Right cardiac atrium (tissue), 5 donors: Measurements from ENCODE around the gene CCDC141. TPM values are rescaled to one million over a fixed set of nuclear protein-coding genes. Genes with fewer than 3 reads are reported as not detected.
A peak's percentile ranks its signal among the peaks of the same experiment; 100 is the strongest.

Experiments
- ATAC-seq, 2 donors: fragments of 200-7000 bp; cut with Tn5 transposase; one replicate each; pipeline versions ENCODE4 v1.8.0 to v1.9.1; 2020; ENCODE audit warnings: moderate library complexity in 2 of 2, mild to moderate bottlenecking in 1 of 2
- DNase-seq, 3 donors: peaks; one replicate each; pipeline ENCODE4 v3.0.0-alpha.2; 2020
- H3K27ac ChIP-seq: one replicate; pipeline ENCODE4 v1.5.1; 2013; ENCODE audit warnings: mild to moderate bottlenecking, low read length, control low read depth, moderate library complexity
- H3K27me3 ChIP-seq: one replicate; pipeline ENCODE4 v1.6.1; 2013; ENCODE audit not compliant: control insufficient read depth, insufficient read depth
- H3K4me1 ChIP-seq: one replicate; pipeline ENCODE4 v1.6.1; 2013; ENCODE audit warnings: low read length; ENCODE audit not compliant: control insufficient read depth, insufficient read depth
- H3K4me3 ChIP-seq: one replicate; pipeline ENCODE4 v1.5.1; 2013; ENCODE audit warnings: low read length, control low read depth
- H3K9me3 ChIP-seq: one replicate; pipeline ENCODE4 v1.6.1; 2013; ENCODE audit warnings: low read length; ENCODE audit not compliant: control insufficient read depth
- WGBS: extraction: QIAGEN DNeasy Blood & Tissue Kit; methylation state at CpG from one replicate; pipeline ENCODE4 v1.1.7; 2013; 5-methylcytosine and 5-hydroxymethylcytosine counted together
- intact Hi-C, 4 donors: fragments of 100-400 bp; cut with DNase I; formaldehyde crosslinking; loops; one replicate each; pipeline versions ENCODE4 v1.11.0 to v1.14.0; 2022 to 2023
- polyA plus RNA-seq: library from polyadenylated mRNA; stranded (reverse); fragments of 200-250 nt; gene quantifications from one replicate; pipeline ENCODE4 v1.2.3, GENCODE V29; 2013
- total RNA-seq, 4 donors: library from RNA; stranded (reverse); fragmentation: NEBNext Ultra II Directional; extraction: Animal tissue kit (Norgen Biotek cat#: 25700); gene quantifications; one replicate each; pipeline ENCODE4 v1.2.1, GENCODE V29; 2021
- donor health status: healthy with polysubstance abuse.
- donor health status: DM: no; HTN: yes; CAD: no.
- donor health status: DM: no; HTN: no; CAD: no.
- donor health status: DM: no; HTN: yes; CAD: no; lungs with severe emphysema.
- donor health status: DM: yes; HTN: yes; CAD: no.

The CCDC141 gene
- total and polyA plus RNA-seq, 5 donors, result 18.1 to 128 (median 71.7) TPM

- intact Hi-C loops, result no loop called here
- WGBS, result 72% methylated on average over 3 of the region's 3 CpGs
Measured at GRCh38 chr2:178933493-178933892, 116.4 kb downstream of the CCDC141 start.

GRCh38 chr2:178928077-178928476, 121.9 kb downstream of the CCDC141 start:
- intact Hi-C loops, result no loop called here
- no peak overlapping the region for H3K4me3 ChIP-seq
- ATAC-seq (no peak), DNase-seq (no peak)
- H3K27ac ChIP-seq, result no peak overlapping the region
- H3K4me1 ChIP-seq, result peaks cover 2% of the 10 kb centered on the region
- no peaks in the 10 kb centered on the region for H3K27me3 ChIP-seq
- WGBS, result 85% methylated on average over 4 of the region's 4 CpGs
- no peaks in the 10 kb centered on the region for H3K9me3 ChIP-seq

More at GRCh38 chr2:178933493-178933892, 116.4 kb downstream of the CCDC141 start:
- H3K4me1 ChIP-seq, result no peaks in the 10 kb centered on the region
- DNase-seq (no peak), ATAC-seq (no peak)
- no peak overlapping the region for H3K27ac ChIP-seq
- no peak overlapping the region for H3K4me3 ChIP-seq
- H3K9me3 ChIP-seq, result no peaks in the 10 kb centered on the region
- H3K27me3 ChIP-seq, result no peaks in the 10 kb centered on the region

- Histone ChIP-seq H3K27ac (no peak overlapping the region), H3K27me3 (no peaks in the 10 kb centered on the region), H3K4me1 (peaks cover 2% of the 10 kb centered on the region), H3K9me3 (no peaks in the 10 kb centered on the region), H3K4me3 (no peak overlapping the region)
- DNase-seq (peak in 1 of 3 donors; percentile 21), ATAC-seq (no peak)
- WGBS, result 57% methylated on average over 7 of the region's 7 CpGs
- intact Hi-C loops, result no loop called here
Measured at GRCh38 chr2:178927173-178927572, 122.8 kb downstream of the CCDC141 start.

GRCh38 chr2:178924817-178925216, 125.1 kb downstream of the CCDC141 start:
- DNase-seq (no peak), ATAC-seq (no peak)

GRCh38 chr2:178923546-178923945, 126.4 kb downstream of the CCDC141 start:
- intact Hi-C loops, result no loop called here
- 97% methylated on average over 8 of the region's 8 CpGs for WGBS
- no peaks in the 10 kb centered on the region for H3K27me3 ChIP-seq
- ATAC-seq, result no peak
- H3K4me3 ChIP-seq, result no peak overlapping the region
- H3K4me1 ChIP-seq, result peaks cover 2% of the 10 kb centered on the region
- no peak for DNase-seq
- no peak overlapping the region for H3K27ac ChIP-seq
- no peaks in the 10 kb centered on the region for H3K9me3 ChIP-seq

More at GRCh38 chr2:178924817-178925216, 125.1 kb downstream of the CCDC141 start:
- no peaks in the 10 kb centered on the region for H3K27me3 ChIP-seq
- H3K27ac ChIP-seq, result no peak overlapping the region
- intact Hi-C loops, result no loop called here
- H3K4me1 ChIP-seq, result peaks cover 2% of the 10 kb centered on the region
- WGBS, result 95% methylated on average over 1 of the region's 1 CpG
- H3K9me3 ChIP-seq, result no peaks in the 10 kb centered on the region
- H3K4me3 ChIP-seq, result no peak overlapping the region

GRCh38 chr2:178920916-178921513, 128.9 kb downstream of the CCDC141 start:
- no peaks in the 10 kb centered on the region for H3K27me3 ChIP-seq
- H3K27ac ChIP-seq, result no peak overlapping the region
- intact Hi-C loops, result no loop called here
- ATAC-seq (no peak), DNase-seq (no peak)
- H3K9me3 ChIP-seq, result no peaks in the 10 kb centered on the region
- no peak overlapping the region for H3K4me3 ChIP-seq
- no peaks in the 10 kb centered on the region for H3K4me1 ChIP-seq
- WGBS, result 70% methylated on average over 3 of the region's 3 CpGs

GRCh38 chr2:178917555-178917954, 132.4 kb downstream of the CCDC141 start:
- Histone ChIP-seq H3K9me3 (no peaks in the 10 kb centered on the region), H3K4me1 (no peaks in the 10 kb centered on the region), H3K4me3 (no peak overlapping the region), H3K27me3 (no peaks in the 10 kb centered on the region), H3K27ac (no peak overlapping the region)
- 80% methylated on average over 4 of the region's 4 CpGs for WGBS
- no peak for DNase-seq
- no peak for ATAC-seq
- intact Hi-C loops, result loop anchor here in 1 of 4 donors (5.0 kb wide), 1 partner anchor 120 kb away; no protein-coding TSS in a partner anchor

- intact Hi-C loops, result loop anchor here in 1 of 4 donors (5.0 kb wide), 1 partner anchor 118 kb away; no protein-coding TSS in a partner anchor
- no peak overlapping the region for H3K4me3 ChIP-seq
- H3K4me1 ChIP-seq, result no peaks in the 10 kb centered on the region
- WGBS, result 40% methylated on average over 2 of the region's 2 CpGs
- DNase-seq (no peak), ATAC-seq (no peak)
- no peaks in the 10 kb centered on the region for H3K27me3 ChIP-seq
- no peaks in the 10 kb centered on the region for H3K9me3 ChIP-seq
- H3K27ac ChIP-seq, result no peak overlapping the region
Measured at GRCh38 chr2:178915423-178916173, 134.3 kb downstream of the CCDC141 start.

GRCh38 chr2:178914259-178914849, 135.6 kb downstream of the CCDC141 start:
- 24% methylated on average over 4 of the region's 4 CpGs for WGBS
- Histone ChIP-seq H3K4me1 (no peaks in the 10 kb centered on the region), H3K27ac (no peak overlapping the region), H3K9me3 (no peaks in the 10 kb centered on the region), H3K4me3 (no peak overlapping the region), H3K27me3 (no peaks in the 10 kb centered on the region)
- intact Hi-C loops, result loop anchor here in 1 of 4 donors (5.0 kb wide), 1 partner anchor 112 kb away; no protein-coding TSS in a partner anchor
- ATAC-seq, result peak; percentile 89 to 92
- peak; percentile 84 to 93 (median 91) for DNase-seq

GRCh38 chr2:178913049-178913441, 136.9 kb downstream of the CCDC141 start:
- no peak overlapping the region for H3K4me3 ChIP-seq
- 97% methylated on average over 1 of the region's 1 CpG for WGBS
- H3K4me1 ChIP-seq, result no peaks in the 10 kb centered on the region
- H3K9me3 ChIP-seq, result no peaks in the 10 kb centered on the region
- no peaks in the 10 kb centered on the region for H3K27me3 ChIP-seq
- intact Hi-C loops, result loop anchor here in 3 of 4 donors (2.0 to 5.0 kb wide), 3 partner anchors 111 to 116 kb away; no protein-coding TSS in a partner anchor
- ATAC-seq, result no peak
- DNase-seq, result no peak
- H3K27ac ChIP-seq, result no peak overlapping the region
